ENCODE measurements around the gene RPL9. TPM values are rescaled to one million over a fixed set of nuclear protein-coding genes. Genes with fewer than 3 reads are reported as not detected.

Gene RPL9
- total and polyA plus RNA-seq, 8 donors: 634 to 2,388 (median 1,207) TPM

GRCh38 chr4:39410415-39410814 is 48.3 kb downstream of the RPL9 start:
- Histone ChIP-seq H3K36me3 (no peaks in the 10 kb centered on the region), H3K27ac (no peak overlapping the region), H3K4me1 (no peaks in the 10 kb centered on the region), H3K9me3 (no peaks in the 10 kb centered on the region), H3K27me3 (no peaks in the 10 kb centered on the region), H3K4me3 (no peak overlapping the region)
- intact Hi-C loops (cut with DNase I): no loop called here
- no peak for TF ChIP-seq CTCF (IDR thresholded peaks at IDR 0.05)
- ATAC-seq (no peak), DNase-seq (no peak)

- Histone ChIP-seq H3K36me3 (no peaks in the 10 kb centered on the region), H3K9me3 (no peaks in the 10 kb centered on the region), H3K4me3 (no peak overlapping the region), H3K4me1 (no peaks in the 10 kb centered on the region), H3K27ac (no peak overlapping the region), H3K27me3 (no peaks in the 10 kb centered on the region)
- DNase-seq (no peak), ATAC-seq (peak; percentile 23)
- intact Hi-C loops (cut with DNase I): no loop called here
- no peak for TF ChIP-seq CTCF (IDR thresholded peaks at IDR 0.05)
Measured at GRCh38 chr4:39407584-39407885, 51.2 kb downstream of the RPL9 start.

GRCh38 chr4:39406763-39407583 is 51.7 kb downstream of the RPL9 start, which contains the start of gene KLB:
Gene KLB (plus strand): TSS chr4:39406930. CDS start chr4:39406950, 20 bp downstream.
- peak; percentile 55 for ATAC-seq

More at GRCh38 chr4:39406763-39407583, 51.7 kb downstream of the RPL9 start, which contains the start of gene KLB:
- Histone ChIP-seq H3K27me3 (no peaks in the 10 kb centered on the region), H3K4me1 (no peaks in the 10 kb centered on the region), H3K4me3 (no peak within 1 kb of the TSS), H3K36me3 (no peaks in the 10 kb centered on the region), H3K9me3 (no peaks in the 10 kb centered on the region), H3K27ac (no peak within 1 kb of the TSS)
- intact Hi-C loops (cut with DNase I): no loop called here
- no peak for DNase-seq
- TF ChIP-seq CTCF (IDR thresholded peaks at IDR 0.05): no peak

Small RNAs within 50 kb of the gene (microRNA-seq; reads per million reads assigned to microRNA genes)
- 0 reads per million in 2 donors for gene MIR5591

Other genes with a start within 250 kb of the RPL9 start
- gene RFC1, start 92.6 kb downstream of the RPL9 start, total RNA-seq: 10 to 100 TPM; 40.8 to 50.4 TPM
- gene RFC1, start 92.6 kb downstream of the RPL9 start, polyA plus RNA-seq (ENCODE audit: insufficient read length in 6 of 6): 10 to 100 TPM; 64.6 to 82.4 (median 74.5) TPM
- 1 to 10 TPM in 1 of 2 donors, under 1 TPM in 1; 0.34 to 2.2 TPM for gene KLB, start 52.0 kb downstream of the RPL9 start, total RNA-seq
- under 1 TPM; 0.18 to 0.51 (median 0.41) TPM for gene KLB, start 52.0 kb downstream of the RPL9 start, polyA plus RNA-seq (ENCODE audit: insufficient read length in 6 of 6)
- 10 to 100 TPM in 1 of 2 donors, 1 to 10 TPM in 1; 9.6 to 11.0 TPM for gene LIAS, start 134 bp upstream of the RPL9 start, total RNA-seq
- gene LIAS, start 134 bp upstream of the RPL9 start, polyA plus RNA-seq (ENCODE audit: insufficient read length in 6 of 6): 10 to 100 TPM; 26.8 to 36.6 (median 30.0) TPM
- gene UGDH, start 68.5 kb upstream of the RPL9 start, total RNA-seq: 100 to 1,000 TPM in 1 of 2 donors, 10 to 100 TPM in 1; 62.8 to 104 TPM
- gene UGDH, start 68.5 kb upstream of the RPL9 start, polyA plus RNA-seq (ENCODE audit: insufficient read length in 6 of 6): 100 to 1,000 TPM in 3 of 6 donors, 10 to 100 TPM in 3; 78.6 to 108 (median 100) TPM
- gene SMIM14, start 179.9 kb upstream of the RPL9 start, total RNA-seq: 10 to 100 TPM; 55.4 to 66.9 TPM
- 10 to 100 TPM; 52.9 to 67.8 (median 54.8) TPM for gene SMIM14, start 179.9 kb upstream of the RPL9 start, polyA plus RNA-seq (ENCODE audit: insufficient read length in 6 of 6)
- gene UBE2K, start 239.2 kb upstream of the RPL9 start, total RNA-seq: 10 to 100 TPM; 54.5 to 78.6 TPM
- 10 to 100 TPM; 64.8 to 87.4 (median 75.9) TPM for gene UBE2K, start 239.2 kb upstream of the RPL9 start, polyA plus RNA-seq (ENCODE audit: insufficient read length in 6 of 6)

Data from left lung (tissue), 10 donors.